ENCODE results near the gene RPTOR.
"Not testable (repeated sequence)": the region's sequence is repeated elsewhere in the genome, so short reads cannot be mapped to it uniquely, and the experiment has no call there.

RPTOR gene

GRCh38 chr17:80618304-80618703, 73.7 kb downstream of the RPTOR start:
- DNase-seq: no peak

DNA sequence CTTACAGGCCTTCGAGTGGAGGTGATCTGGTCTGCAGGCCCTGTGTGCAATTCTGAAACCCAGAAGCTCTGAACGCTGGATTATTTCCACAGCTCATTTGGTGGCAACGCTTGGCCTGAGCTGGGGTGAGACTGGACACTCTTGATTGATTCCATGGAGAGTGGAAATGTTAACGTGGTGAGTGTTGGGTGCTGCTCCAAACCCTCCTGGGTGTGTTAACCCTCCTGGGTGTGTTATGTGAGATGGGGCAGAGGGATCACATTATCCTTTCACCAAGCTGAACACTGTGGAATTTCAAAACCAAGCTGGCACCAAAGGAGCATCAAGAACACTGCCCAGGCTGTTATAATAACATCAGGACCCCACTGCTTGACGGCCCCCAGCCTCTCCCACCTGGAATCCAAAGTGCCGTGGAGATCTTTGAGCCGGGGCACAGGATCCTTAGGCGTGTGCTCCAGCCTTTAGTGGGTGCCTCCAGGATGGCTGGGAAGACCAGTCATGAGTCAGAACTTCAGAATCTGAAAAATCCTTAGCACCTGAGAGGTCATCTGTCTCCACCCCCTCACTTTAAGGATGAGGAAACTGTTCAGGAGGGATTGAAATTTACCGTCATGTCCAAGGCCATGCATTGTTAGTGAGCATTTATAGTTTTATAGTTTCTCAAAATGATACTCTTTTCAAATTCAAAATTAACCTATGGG, 75.0 kb downstream of the RPTOR start:
- DNase-seq: no peak

GRCh38 chr17:80621335-80621996, 76.8 kb downstream of the RPTOR start:
- no peak for DNase-seq

DNA sequence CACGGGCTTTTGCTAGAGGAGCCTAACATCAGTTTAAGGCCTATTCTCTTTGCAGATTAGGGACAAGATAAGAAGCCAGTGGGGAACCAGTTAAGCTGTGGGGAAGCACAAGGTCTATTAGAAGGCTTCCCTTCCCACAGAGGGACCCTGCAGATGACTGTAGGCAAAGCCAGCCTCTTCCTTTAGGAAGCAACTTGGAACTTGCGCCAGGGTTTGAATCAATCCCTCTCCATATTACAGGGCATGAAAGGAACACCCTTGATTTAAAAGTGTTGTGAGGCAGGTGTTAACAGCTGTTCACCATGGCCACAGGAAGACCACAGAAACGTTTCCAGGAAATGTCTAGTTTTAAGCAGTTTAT, 77.3 kb downstream of the RPTOR start:
- DNase-seq: no peak

DNA sequence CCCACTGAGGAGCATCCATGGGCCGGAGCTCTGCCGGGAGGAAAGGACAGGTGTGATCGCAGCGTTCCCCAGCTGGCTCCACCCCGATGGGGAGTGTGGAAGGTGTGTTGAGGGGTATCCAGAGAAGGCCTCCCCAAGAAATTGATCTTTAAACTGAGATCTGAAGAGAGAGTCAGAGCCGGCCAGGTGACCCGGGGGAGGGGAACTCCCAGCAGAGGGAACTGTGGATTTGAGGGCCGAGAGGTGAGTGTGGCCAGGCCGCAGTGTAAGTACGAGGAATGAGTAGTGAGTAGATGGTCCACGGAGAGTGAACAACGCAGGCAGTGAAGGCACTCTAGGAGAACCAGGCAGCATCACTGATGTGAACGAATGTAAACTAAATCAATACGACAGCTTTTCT, 80.2 kb downstream of the RPTOR start:
- no peak for DNase-seq

DNA sequence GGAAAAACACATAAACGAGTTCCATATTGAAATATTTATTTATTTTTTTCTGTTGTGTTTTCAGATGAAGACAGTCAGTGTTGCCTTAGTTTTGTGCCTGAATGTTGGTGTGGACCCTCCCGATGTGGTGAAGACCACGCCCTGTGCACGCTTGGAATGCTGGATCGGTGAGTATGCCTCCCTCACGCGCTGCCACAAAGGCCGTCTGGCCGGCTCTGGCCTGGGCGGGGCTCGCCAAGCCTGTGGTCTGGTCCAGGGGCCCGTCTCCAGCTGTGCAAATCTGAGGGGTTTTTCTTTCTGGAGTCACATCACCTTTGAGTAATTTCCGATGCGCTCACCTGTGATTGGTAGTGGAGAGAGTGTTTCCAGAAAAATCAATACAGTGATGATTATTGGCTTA, 81.0 kb downstream of the RPTOR start:
- DNase-seq: no peak

GRCh38 chr17:80628881-80629280, 84.2 kb downstream of the RPTOR start:
- not testable (repeated sequence) for DNase-seq

GRCh38 chr17:80629298-80630028, 84.8 kb downstream of the RPTOR start:
- DNase-seq: no peak

DNA sequence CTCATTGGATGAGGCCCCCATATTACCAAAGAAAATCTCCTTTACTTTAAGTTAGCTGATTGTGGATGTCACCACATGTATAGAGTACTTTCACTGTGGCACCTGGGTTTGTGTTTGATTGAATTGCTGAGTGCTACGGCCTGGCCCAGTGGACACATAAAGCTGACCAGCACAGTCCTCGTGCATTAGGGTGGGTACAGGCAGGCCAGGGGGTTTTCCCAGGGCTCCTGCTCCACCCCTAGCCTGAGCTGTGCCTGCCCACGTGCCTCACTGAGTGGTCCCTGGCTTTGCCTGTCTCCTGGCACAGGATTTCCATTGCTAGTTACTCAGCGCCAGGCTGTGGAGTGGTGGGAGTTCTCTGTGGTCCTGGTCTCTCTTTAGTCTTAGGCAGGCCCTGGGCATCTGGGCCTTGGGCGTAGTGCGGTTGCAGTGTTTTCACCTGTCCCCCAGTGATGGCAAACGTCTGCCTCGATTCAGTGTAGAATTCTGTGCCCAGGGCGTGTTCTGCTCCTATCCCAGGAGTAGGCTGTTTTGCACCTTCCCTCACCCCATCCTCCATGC, 86.0 kb downstream of the RPTOR start:
- DNase-seq: no peak

DNA sequence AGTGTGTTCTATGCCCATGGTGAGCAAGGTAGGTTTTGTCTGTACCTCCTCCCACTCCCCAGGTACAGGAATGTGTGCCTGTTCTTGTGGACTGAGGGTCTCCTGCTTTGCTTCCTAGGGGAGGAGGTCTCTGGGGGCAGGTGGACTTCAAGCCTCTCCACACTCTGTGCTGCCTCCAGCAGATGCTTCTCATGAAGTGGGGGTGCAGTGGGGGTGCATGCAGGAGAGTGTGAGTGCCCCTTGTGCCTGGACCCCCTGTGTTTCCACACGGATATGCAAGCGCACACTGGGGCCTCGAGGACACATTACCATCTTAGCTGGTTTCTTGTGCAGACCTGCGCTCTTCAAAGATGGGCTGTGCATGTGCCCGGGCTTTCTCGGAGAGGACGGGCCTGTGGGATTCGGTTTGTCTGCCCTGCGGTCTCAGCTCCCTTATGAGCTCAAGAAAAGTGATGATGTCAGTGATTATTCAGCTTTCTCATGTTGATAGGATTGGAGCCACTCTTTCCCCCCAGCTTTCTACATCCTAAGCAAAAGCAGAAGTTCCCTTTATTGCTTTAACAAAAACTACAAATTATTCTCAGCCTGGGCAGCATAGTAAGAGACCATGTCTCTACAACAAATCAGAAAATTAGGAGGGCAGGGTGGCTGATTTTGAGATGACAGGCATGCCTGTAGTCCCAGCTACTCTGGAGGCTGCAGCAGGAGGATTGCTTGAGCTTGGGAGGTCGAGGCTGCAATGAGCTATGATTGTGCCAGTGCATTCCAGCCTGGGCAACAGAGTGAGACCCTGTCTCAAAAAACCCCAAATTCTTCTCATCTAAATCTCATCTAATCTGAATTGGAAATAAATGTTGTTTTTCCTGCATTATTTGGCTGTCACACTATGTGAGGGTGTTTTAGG, 86.8 kb downstream of the RPTOR start:
- no peak for DNase-seq

GRCh38 chr17:80632046-80632581, 87.5 kb downstream of the RPTOR start:
- DNase-seq: no peak

DNA sequence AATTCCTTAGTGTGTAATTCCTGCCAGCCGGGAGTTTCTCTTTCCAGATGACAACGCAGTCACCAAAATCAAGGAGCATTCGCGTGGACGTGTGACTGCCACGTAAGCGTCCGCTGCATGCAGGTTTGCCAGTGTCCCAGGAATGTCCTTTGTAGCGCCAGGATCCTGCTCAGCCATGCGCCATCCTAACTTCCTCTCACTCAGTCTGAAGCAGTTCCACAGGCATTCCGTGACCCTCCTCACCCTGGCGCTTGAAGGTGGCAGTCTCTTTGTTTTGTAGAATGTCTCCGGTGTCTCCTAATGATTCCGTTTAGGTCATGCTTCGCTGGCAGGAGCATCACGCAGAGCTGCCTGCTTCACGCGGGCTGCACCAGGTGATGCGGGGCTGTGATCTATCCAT, 88.6 kb downstream of the RPTOR start:
- DNase-seq: no peak

- no peak for DNase-seq
These were observed 89.4 kb downstream of the RPTOR start for GRCh38 chr17:80633994-80634566.

- DNase-seq: no peak
These were observed 91.9 kb downstream of the RPTOR start for GRCh38 chr17:80636361-80637018.

GRCh38 chr17:80637048-80637781, 92.6 kb downstream of the RPTOR start:
- DNase-seq: no peak

GRCh38 chr17:80639658-80640057, 95.0 kb downstream of the RPTOR start:
- DNase-seq: no peak

DNA sequence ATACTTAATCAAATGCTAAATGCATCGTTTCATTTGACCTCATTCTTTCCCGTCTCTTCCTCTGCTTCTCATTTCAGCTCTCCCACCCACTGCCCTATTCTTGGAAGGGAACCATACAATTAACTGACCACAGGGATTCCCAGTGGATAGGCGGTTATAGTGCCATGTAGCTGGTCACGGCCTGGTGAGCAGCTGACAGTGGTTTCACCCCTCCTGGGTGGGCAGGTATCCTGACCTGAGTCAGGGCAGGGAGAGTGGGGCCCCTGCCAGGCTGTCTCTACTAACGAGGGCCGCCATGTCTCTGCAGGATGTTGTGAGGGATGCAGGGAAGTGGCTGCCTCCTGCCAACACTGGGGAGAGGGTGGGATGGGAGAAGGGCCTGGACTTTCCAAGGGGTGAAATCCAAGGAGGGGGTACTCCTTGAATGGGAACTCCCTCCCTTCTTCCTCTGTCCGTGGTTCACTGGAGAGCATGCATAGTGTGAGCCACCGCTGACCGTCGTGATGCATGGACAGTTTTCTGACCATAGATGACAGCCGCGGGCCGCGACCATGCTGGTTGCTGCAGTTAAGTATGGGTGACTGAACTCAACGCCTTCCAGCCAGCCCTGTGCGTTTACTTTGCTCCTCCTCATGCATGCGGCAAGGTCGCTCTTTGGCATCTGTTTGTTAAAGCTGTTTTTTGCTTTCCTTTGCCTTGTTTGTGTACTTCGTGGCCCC, 95.9 kb downstream of the RPTOR start:
- DNase-seq: no peak

GRCh38 chr17:80643326-80644099, 98.9 kb downstream of the RPTOR start:
- DNase-seq: no peak

DNA sequence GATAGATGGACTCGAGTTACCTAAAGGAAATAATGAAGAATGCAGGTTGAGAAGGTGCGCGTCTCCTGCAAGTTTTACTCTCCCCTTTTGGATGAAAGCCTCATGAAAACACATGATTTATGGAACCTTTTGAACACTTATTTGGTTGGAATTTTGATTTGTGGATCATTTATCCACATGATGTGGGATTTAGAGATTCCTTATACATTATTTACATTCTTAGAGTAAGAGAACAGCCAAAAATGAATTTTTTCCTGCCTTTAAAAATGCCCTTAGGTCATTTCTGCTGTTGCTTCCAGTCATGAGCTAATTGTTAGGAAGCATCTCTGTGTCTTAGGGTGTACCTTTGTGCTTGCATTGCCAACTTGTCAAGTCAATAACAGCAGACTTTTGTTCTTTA, 99.9 kb downstream of the RPTOR start:
- DNase-seq: no peak
